GM21529 (cell line): Measurements from ENCODE around the gene SCCPDH.

ENCODE experiments used
- ATAC-seq: cut with Tn5 transposase; IDR thresholded peaks from one replicate; pipeline ENCODE4 v1.9.1; 2021; ENCODE audit not compliant: unreplicated experiment

The SCCPDH gene

DNA sequence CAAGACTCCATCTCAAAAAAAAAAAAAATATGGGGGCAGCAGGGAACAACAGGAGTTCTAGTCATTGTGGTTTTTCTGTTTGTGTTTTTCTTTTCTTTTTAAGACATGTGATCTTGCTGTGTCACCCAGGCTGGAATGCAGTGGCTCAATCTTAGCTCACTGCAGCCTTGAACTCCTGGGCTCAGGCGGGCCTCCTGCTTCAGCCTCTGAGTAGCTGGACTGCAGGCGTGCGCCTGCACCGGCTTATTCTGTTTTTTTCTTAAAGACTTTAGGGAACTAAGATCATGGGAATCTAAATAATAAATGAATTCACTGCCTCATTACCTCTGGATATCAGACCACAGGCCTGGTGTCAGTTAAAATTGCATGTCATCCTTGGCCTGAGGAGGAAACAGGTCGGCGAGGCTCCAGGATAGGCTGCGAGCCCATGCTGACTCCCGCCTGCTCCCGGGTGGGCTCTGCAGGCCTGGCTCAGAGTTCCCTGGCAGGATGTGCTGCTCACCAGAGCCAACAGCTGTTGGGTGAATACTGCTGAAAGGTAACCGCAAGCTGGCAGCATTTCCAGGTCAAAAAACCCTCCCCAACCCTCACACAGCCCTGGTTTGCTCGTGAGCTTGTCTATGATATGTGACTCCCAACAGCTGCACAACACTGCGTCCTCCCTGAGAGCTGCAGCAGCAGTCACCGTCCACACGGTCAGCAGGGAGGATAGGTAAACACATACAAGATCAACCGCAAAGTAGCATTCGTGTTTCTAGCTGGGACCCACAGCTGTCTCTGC, 58.1 kb downstream of the SCCPDH start:
- ATAC-seq, result peak; percentile 47

- ATAC-seq, result no peak
Measured at GRCh38 chr1:246784621-246785493, 60.6 kb downstream of the SCCPDH start.

DNA sequence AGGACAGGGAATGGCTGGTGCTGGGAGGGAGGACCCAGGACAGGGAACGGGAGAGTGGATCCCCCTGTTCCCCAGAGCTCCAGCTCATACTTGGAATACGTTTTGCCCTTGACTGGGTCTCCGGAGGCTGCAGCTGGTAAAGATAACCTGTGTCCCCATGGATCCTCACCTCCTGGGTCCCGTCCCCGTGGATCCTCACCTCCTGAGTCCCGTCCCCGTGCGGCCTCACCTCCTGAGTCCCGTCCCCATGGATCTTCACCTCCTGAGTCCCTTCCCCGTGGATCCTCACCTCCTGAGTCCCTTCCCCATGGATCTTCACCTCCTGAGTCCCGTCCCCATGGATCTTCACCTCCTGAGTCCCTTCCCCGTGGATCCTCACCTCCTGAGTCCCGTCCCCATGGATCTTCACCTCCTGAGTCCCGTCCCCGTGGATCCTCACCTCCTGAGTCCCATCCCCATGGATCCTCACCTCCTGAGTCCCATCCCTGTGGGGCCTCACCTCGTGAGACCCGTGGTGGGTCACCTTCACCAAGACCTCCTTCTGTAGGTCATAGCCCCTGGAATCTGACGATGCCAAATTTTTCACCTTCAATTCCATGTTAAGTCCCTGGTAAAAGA, 61.4 kb downstream of the SCCPDH start:
- ATAC-seq, result no peak

DNA sequence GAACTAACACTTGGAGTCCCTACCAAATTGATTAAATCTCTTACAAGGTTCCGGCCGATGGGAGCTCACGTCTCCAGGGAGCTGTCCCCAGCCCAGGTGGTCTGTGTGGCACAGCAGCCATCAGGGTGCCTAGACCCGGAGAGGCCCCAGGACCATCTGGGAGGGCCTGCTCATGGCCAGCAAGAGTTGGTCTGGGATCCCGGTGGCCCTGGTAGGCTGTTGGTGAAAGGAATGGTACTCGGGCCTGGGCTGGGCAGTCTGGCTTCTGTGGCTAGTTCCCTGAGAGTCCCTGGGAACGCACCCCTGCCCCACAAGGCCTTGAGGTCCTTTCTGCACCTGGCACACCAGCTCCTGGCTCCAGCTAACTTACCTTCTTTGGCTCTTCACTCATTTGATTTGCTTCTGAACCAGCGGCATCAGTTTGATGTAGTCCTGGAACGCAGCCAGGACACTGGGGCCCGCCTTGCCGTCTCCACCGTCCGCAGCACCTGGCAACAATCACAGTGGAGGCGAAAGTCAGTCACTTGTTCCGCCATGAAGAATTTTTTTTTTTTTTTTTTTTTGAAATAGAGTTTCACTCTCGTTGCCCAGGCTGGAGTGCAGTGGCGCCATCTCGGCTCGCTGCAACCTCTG, 62.5 kb downstream of the SCCPDH start:
- ATAC-seq, result no peak

DNA sequence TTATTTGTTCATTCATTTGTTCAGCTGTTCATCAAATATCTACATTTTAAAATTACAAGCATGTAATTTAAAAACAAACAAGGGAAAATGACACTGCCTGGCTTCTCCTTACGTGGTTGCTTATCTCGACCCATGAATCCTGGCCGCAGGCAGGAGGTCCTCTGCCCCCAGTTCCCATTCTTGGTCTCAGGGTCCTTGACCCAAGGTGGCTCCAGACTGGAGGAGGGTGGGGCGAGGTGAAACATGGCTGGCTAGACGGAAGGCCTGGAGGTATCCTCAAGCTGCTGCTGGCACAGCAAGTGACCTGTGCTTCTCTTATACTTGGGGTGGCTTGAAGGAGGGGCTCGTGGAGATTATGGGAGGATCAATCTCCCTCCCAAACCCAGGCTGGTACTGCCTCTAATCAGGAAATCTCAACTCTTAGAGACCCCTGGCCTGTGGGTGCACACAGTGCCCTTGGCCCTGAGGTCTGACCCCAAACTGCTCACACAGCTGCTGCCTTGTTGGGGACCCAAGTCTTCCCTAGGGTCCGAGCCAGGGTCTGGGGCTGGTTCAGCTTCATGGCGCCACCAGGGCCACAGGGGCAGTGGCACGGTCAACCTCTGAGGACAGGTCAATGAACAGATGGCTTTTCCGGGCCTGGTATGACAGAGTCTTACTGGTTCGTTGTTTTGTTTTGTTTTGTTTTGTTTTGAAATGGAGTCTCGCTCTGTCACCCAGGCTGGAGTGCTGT, 63.7 kb downstream of the SCCPDH start:
- no peak for ATAC-seq

GRCh38 chr1:246788895-246789338, 64.7 kb downstream of the SCCPDH start:
- ATAC-seq, result no peak

GRCh38 chr1:246789454-246790339, 65.5 kb downstream of the SCCPDH start:
- ATAC-seq, result no peak

DNA sequence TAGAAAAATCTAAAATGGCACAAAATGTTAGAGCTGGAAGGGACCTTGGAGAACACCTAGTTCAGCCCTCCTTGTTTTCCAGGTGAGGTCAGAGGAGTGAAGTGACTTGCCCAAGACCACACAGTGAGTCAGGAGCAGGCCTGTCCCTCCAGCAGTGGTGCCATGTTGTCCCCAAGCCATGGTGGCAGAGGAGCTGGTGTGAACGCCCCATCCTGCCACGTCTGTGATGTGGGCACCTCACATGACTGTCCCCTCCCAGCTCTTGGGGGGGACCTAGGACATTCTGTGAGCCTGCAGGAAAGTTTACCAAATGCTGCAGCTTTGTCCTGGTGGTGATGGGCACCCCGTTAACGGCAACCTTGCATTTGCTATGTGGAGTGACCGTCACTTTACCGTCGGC, 66.2 kb downstream of the SCCPDH start:
- no peak for ATAC-seq

DNA sequence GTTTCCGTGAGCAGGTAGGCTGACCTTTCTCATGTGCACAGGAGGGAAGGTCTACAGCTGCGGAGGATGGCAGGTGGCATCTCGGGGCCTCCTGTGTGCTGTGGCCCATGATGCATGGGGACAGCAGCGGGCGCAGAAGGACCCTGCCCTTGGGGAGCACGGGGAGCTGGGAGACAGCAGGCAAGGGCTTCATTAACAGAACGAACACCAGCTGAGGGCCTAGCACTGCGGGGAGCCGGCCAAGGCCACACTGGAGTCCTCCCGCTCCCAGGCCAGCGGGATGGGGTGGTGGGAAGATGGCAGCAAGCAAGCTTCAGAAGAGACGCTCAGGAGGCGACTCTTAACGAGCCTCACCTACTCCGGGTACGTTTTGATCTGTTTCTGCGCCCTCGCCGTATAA, 66.6 kb downstream of the SCCPDH start:
- no peak for ATAC-seq

DNA sequence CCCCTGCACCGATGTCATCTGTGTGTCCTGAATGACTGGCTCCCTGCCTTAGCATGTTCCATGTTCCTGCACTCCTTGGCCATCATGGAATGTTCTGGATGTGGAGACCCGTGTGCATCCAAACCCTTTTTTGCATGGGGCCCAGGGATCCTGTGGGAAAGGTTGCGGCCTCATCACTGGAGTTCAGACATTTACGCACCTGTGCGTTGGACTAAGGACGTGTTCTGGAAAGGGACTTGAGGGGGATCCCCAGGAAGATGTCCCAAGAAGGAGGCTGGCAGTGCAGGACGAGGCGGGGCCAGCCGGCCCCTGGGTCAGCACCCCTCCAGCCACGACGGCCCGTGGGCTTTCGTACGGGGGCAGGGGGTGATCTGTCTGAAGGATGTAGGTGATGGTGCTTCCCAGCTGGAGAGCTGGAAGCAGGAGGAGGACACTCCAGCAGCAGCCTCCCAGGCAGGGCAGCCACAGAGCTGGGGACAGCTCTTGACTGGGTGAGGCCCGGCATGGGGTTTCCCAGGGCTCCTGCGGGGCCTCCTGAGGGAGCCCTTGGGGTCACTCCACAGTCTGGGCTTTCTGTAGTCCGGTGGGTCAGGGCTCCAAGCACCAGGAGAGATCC, 67.2 kb downstream of the SCCPDH start:
- no peak for ATAC-seq

DNA sequence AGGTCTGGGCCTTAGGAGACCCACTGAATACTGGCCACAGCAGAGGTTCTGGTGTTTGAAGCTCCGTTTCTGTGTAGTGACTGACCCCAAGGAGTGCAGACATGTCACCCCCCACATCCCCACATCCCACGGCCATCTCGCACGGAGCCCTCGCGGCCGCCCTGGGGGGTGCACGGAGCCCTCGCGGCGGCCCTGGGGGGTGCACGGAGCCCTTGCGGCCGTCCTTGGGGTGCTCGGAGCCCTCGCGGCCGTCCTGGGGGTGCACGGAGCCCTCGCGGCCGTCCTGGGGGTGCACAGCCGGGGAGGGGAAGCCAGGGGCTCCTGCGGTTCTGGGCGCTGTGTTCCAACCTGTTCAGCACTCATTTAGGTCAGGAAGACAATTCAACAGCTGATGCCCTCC, 68.4 kb downstream of the SCCPDH start:
- no peak for ATAC-seq

DNA sequence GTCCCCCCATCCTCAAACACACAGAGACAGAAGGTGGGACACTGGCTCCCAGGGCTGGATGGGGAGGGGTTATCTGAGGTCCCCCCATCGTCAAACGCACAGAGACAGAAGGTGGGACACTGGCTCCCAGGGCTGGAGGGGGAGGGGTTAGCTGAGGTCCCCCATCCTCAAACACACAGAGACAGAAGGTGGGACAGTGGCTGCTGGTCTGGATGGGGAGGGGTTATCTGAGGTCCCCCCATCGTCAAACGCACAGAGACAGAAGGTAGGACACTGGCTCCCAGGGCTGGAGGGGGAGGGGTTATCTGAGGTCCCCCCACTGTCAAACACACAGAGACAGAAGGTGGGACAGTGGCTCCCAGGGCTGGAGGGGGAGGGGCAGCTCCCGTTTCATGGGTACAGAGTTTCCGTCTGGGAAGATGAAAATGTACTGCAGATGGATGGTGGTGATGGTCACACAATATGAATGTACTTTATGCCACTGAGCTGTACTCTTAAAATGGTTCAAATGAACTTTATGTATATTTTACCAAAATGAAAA, 69.2 kb downstream of the SCCPDH start:
- no peak for ATAC-seq

GRCh38 chr1:246794048-246794827, 70.0 kb downstream of the SCCPDH start:
- ATAC-seq, result no peak

- ATAC-seq, result no peak
Measured at GRCh38 chr1:246794828-246795671, 70.8 kb downstream of the SCCPDH start.

DNA sequence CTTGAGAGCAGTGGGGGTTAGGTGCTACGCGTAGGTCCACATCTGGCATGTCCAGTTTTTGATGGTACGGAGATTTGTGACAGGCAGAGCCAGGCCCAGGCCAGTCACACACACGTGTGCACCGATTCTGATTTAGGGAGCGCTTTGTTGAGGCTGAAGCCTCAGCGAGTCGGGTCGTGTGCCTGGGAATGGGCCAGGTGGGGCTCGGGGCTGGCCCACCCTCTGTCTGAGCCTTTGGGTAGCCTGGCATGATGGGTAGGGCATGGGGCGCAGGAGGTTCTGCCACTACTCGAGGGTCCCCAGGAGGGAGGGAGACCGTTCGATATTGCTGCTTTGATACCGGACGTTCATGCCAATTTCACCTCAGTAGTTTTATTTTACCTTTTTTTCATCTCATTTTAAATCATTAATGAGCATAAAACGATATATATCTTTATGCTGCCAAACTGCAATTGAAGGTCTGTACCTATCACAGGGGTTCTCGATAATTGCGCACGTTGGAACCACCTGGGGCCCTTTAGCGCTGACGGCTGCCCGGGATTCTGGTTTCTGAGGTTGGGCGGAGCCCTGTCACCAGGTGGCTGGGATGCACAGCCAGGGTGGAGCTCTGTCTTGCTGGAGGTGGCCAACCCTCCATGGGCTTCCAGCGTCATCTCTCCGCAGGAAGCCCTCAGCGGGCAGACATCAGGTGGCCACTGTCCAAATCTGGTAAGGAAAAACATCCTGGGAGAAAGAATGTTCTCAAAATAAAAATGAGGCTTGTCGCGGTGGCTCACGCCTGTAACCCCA, 71.9 kb downstream of the SCCPDH start:
- ATAC-seq, result no peak

DNA sequence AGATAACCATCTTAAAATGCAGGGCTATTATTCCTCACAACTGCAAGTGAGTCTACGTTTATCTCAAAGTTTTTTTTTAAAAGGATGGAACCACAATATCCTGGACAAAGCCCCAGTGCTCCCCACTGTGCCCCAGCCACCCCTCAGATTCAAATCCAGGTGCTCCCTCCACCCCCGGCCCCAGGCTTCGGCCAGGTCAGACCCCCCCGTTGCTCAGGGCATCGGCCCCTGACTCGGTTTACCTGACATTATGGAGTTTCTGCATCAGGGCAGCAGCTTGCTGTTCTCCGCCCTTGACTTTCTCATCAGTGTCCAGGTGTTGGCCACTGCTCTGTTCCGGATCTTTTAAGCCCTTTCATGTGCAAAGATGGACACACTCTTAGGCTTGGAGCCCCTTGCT, 72.9 kb downstream of the SCCPDH start:
- ATAC-seq, result no peak
